GM18951 (cell line): Measurements from ENCODE around the gene SLC25A44.

ENCODE experiments used
- POLR2A ChIP-seq: IDR thresholded peaks from 4 replicates; pipeline ENCODE4 v1.6.1; 2011; ENCODE audit warnings: mild to moderate bottlenecking; ENCODE audit not compliant: insufficient read length, insufficient read depth; ENCODE audit errors: extremely low read depth
- in situ Hi-C: fragments of 300-500 bp; cut with MboI; formaldehyde crosslinking; loops from one replicate; pipeline ENCODE4 v1.12.0; 2022; ENCODE audit warnings: low sequenced_read_pairs, mixed read lengths, inconsistent platforms; ENCODE audit not compliant: unreplicated experiment

The SLC25A44 gene

GRCh38 chr1:156245451-156246232 lies 51.7 kb downstream of the SLC25A44 start:
- in situ Hi-C loops: no loop called here
- peak; percentile 32 for TF ChIP-seq POLR2A

GRCh38 chr1:156246241-156246780 lies 52.4 kb downstream of the SLC25A44 start:
- in situ Hi-C loops: no loop called here
- TF ChIP-seq POLR2A: no peak

GRCh38 chr1:156246781-156247459 lies 53.0 kb downstream of the SLC25A44 start:
- in situ Hi-C loops: no loop called here
- TF ChIP-seq POLR2A: no peak

- TF ChIP-seq POLR2A: no peak
Measured at GRCh38 chr1:156247460-156248322, 53.8 kb downstream of the SLC25A44 start, which contains the start of gene PAQR6. Gene PAQR6 (minus strand): TSS chr1:156248056. CDS start chr1:156246731, 1,325 bp downstream.

GRCh38 chr1:156248323-156248683 lies 54.4 kb downstream of the SLC25A44 start:
- TF ChIP-seq POLR2A: no peak
- in situ Hi-C loops: no loop called here

More at GRCh38 chr1:156247460-156248322, 53.8 kb downstream of the SLC25A44 start, which contains the start of gene PAQR6:
- in situ Hi-C loops: no loop called here

GRCh38 chr1:156249593-156249992 lies 55.7 kb downstream of the SLC25A44 start:
- TF ChIP-seq POLR2A: no peak
- in situ Hi-C loops: no loop called here

GRCh38 chr1:156251527-156251926 lies 57.6 kb downstream of the SLC25A44 start:
- TF ChIP-seq POLR2A: no peak
- in situ Hi-C loops: no loop called here

- in situ Hi-C loops: no loop called here
- no peak for TF ChIP-seq POLR2A
Measured at GRCh38 chr1:156253634-156254033, 59.7 kb downstream of the SLC25A44 start.

GRCh38 chr1:156257711-156258110 lies 63.8 kb downstream of the SLC25A44 start:
- no peak for TF ChIP-seq POLR2A
- in situ Hi-C loops: no loop called here

GRCh38 chr1:156258859-156259258 lies 65.0 kb downstream of the SLC25A44 start:
- TF ChIP-seq POLR2A: no peak
- in situ Hi-C loops: no loop called here

- in situ Hi-C loops: no loop called here
- no peak for TF ChIP-seq POLR2A
Measured at GRCh38 chr1:156259805-156260204, 65.9 kb downstream of the SLC25A44 start.

- TF ChIP-seq POLR2A: no peak
- in situ Hi-C loops: no loop called here
Measured at GRCh38 chr1:156260896-156261295, 67.0 kb downstream of the SLC25A44 start.
